ENCODE data around the gene NFASC. TPM values are rescaled to one million over a fixed set of nuclear protein-coding genes. Genes with fewer than 3 reads are reported as not detected.

NFASC gene
- total RNA-seq, 1 experiment from 2014 or later: 20.1 TPM

DNA sequence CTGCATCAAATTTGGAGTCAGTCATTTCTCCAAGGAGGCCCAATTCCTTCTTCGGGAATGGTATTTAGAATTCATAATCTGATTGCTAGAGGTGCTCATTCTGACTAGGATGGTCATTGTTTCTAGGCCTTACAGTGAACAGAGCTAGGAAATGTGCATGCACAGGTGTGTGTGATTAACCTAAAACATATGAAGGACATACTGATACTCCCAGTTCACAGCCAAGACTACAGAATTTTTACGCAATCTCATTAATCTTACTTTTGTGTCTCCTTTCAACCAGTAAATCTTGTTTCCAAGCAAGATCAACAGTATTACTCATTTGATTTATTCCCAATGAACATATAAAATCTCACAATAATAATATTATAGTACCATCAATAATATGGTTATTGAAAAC, 47.1 kb downstream of the NFASC start:
- Mint-ChIP-seq H3K36me3 (peaks cover 14% of the 10 kb centered on the region), H3K27me3 (ENCODE audit: low read depth) (peaks cover 2% of the 10 kb centered on the region; the same call in 1 of the 2 replicates), H3K4me3 (no peak overlapping the region), H3K9me3 (peaks cover 20% of the 10 kb centered on the region), H3K4me1 (peaks cover 37% of the 10 kb centered on the region), H3K27ac (no peak overlapping the region)
- POLR2A ChIA-PET: no interaction called here
- ATAC-seq: no peak
- TF ChIP-seq, protein P1, sequence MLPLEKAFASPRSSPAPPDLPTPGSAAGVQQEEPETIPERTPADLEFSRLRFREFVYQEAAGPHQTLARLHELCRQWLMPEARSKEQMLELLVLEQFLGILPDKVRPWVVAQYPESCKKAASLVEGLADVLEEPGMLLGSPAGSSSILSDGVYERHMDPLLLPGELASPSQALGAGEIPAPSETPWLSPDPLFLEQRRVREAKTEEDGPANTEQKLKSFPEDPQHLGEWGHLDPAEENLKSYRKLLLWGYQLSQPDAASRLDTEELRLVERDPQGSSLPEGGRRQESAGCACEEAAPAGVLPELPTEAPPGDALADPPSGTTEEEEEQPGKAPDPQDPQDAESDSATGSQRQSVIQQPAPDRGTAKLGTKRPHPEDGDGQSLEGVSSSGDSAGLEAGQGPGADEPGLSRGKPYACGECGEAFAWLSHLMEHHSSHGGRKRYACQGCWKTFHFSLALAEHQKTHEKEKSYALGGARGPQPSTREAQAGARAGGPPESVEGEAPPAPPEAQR (CRISPR knock-in tag; IDR thresholded peaks at IDR 0.05): no peak
- TF ChIP-seq, protein P2, sequence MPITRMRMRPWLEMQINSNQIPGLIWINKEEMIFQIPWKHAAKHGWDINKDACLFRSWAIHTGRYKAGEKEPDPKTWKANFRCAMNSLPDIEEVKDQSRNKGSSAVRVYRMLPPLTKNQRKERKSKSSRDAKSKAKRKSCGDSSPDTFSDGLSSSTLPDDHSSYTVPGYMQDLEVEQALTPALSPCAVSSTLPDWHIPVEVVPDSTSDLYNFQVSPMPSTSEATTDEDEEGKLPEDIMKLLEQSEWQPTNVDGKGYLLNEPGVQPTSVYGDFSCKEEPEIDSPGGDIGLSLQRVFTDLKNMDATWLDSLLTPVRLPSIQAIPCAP (CRISPR knock-in tag; IDR thresholded peaks at IDR 0.05): no peak
- TF ChIP-seq JAZF1 (CRISPR knock-in tag; IDR thresholded peaks at IDR 0.05): no peak
- TF ChIP-seq, protein P3, sequence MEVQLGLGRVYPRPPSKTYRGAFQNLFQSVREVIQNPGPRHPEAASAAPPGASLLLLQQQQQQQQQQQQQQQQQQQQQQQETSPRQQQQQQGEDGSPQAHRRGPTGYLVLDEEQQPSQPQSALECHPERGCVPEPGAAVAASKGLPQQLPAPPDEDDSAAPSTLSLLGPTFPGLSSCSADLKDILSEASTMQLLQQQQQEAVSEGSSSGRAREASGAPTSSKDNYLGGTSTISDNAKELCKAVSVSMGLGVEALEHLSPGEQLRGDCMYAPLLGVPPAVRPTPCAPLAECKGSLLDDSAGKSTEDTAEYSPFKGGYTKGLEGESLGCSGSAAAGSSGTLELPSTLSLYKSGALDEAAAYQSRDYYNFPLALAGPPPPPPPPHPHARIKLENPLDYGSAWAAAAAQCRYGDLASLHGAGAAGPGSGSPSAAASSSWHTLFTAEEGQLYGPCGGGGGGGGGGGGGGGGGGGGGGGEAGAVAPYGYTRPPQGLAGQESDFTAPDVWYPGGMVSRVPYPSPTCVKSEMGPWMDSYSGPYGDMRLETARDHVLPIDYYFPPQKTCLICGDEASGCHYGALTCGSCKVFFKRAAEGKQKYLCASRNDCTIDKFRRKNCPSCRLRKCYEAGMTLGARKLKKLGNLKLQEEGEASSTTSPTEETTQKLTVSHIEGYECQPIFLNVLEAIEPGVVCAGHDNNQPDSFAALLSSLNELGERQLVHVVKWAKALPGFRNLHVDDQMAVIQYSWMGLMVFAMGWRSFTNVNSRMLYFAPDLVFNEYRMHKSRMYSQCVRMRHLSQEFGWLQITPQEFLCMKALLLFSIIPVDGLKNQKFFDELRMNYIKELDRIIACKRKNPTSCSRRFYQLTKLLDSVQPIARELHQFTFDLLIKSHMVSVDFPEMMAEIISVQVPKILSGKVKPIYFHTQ (CRISPR knock-in tag; IDR thresholded peaks at IDR 0.05): no peak
- TF ChIP-seq SP1 (CRISPR knock-in tag; conservative IDR thresholded peaks at IDR 0.05): no peak
- no peak for TF ChIP-seq TCF7 (CRISPR knock-in tag; IDR thresholded peaks at IDR 0.05; ENCODE audit: low read depth)
- TF ChIP-seq, protein P4, sequence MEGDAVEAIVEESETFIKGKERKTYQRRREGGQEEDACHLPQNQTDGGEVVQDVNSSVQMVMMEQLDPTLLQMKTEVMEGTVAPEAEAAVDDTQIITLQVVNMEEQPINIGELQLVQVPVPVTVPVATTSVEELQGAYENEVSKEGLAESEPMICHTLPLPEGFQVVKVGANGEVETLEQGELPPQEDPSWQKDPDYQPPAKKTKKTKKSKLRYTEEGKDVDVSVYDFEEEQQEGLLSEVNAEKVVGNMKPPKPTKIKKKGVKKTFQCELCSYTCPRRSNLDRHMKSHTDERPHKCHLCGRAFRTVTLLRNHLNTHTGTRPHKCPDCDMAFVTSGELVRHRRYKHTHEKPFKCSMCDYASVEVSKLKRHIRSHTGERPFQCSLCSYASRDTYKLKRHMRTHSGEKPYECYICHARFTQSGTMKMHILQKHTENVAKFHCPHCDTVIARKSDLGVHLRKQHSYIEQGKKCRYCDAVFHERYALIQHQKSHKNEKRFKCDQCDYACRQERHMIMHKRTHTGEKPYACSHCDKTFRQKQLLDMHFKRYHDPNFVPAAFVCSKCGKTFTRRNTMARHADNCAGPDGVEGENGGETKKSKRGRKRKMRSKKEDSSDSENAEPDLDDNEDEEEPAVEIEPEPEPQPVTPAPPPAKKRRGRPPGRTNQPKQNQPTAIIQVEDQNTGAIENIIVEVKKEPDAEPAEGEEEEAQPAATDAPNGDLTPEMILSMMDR (IDR thresholded peaks at IDR 0.05): no peak
- TF ChIP-seq NFATC4 (CRISPR knock-in tag; IDR thresholded peaks at IDR 0.05): no peak
- no peak for TF ChIP-seq TP53 (CRISPR knock-in tag; IDR thresholded peaks at IDR 0.05)
- TF ChIP-seq, protein P5, sequence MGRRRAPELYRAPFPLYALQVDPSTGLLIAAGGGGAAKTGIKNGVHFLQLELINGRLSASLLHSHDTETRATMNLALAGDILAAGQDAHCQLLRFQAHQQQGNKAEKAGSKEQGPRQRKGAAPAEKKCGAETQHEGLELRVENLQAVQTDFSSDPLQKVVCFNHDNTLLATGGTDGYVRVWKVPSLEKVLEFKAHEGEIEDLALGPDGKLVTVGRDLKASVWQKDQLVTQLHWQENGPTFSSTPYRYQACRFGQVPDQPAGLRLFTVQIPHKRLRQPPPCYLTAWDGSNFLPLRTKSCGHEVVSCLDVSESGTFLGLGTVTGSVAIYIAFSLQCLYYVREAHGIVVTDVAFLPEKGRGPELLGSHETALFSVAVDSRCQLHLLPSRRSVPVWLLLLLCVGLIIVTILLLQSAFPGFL (CRISPR knock-in tag; IDR thresholded peaks at IDR 0.05; ENCODE audit: borderline replicate concordance): no peak
- TF ChIP-seq, protein P6, sequence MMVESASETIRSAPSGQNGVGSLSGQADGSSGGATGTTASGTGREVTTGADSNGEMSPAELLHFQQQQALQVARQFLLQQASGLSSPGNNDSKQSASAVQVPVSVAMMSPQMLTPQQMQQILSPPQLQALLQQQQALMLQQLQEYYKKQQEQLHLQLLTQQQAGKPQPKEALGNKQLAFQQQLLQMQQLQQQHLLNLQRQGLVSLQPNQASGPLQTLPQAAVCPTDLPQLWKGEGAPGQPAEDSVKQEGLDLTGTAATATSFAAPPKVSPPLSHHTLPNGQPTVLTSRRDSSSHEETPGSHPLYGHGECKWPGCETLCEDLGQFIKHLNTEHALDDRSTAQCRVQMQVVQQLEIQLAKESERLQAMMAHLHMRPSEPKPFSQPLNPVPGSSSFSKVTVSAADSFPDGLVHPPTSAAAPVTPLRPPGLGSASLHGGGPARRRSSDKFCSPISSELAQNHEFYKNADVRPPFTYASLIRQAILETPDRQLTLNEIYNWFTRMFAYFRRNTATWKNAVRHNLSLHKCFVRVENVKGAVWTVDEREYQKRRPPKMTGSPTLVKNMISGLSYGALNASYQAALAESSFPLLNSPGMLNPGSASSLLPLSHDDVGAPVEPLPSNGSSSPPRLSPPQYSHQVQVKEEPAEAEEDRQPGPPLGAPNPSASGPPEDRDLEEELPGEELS (CRISPR knock-in tag; IDR thresholded peaks at IDR 0.05): no peak
- TF ChIP-seq, protein P7, sequence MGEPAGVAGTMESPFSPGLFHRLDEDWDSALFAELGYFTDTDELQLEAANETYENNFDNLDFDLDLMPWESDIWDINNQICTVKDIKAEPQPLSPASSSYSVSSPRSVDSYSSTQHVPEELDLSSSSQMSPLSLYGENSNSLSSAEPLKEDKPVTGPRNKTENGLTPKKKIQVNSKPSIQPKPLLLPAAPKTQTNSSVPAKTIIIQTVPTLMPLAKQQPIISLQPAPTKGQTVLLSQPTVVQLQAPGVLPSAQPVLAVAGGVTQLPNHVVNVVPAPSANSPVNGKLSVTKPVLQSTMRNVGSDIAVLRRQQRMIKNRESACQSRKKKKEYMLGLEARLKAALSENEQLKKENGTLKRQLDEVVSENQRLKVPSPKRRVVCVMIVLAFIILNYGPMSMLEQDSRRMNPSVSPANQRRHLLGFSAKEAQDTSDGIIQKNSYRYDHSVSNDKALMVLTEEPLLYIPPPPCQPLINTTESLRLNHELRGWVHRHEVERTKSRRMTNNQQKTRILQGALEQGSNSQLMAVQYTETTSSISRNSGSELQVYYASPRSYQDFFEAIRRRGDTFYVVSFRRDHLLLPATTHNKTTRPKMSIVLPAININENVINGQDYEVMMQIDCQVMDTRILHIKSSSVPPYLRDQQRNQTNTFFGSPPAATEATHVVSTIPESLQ (CRISPR knock-in tag; IDR thresholded peaks at IDR 0.05): no peak
- CTCF ChIA-PET: no interaction called here
- DNase-seq (ENCODE audit: low spot score): no peak

DNA sequence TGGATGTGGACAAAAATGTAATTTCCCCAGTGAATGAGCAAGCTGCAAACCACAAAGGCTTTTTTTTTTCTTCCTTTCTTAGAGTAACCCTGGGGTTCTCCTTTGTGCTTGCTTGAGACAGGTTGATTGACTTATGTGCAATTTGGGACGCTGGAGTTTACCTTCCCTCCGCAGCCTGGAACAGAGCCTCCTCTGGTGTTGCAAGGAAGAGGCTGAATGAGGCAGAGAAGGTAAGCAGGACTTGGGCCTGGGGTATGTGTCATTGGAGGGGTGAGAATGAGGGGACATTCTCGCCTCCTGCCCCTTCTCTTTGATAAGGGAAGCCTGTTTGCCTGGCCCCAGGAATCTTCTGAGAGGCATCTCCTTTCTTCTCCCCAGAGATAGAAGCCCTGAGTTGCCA, 49.8 kb downstream of the NFASC start:
- POLR2A ChIA-PET: no interaction called here
- Mint-ChIP-seq H3K9me3 (peaks cover 9% of the 10 kb centered on the region), H3K27me3 (ENCODE audit: low read depth) (peaks cover 2% of the 10 kb centered on the region; the same call in 1 of the 2 replicates), H3K27ac (peak overlapping the region; percentile 58; the same call in 1 of the 2 replicates), H3K4me1 (peaks cover 64% of the 10 kb centered on the region), H3K4me3 (no peak overlapping the region), H3K36me3 (peaks cover 9% of the 10 kb centered on the region)
- DNase-seq (ENCODE audit: low spot score) (no peak), ATAC-seq (peak; percentile 21)
- CTCF ChIA-PET: interaction anchor here (0.9 to 1.5 kb wide), 2 partner anchors 19 to 21 kb away, joined by 3 to 4 read pairs; no protein-coding TSS in a partner anchor
- TF ChIP-seq, protein P8, sequence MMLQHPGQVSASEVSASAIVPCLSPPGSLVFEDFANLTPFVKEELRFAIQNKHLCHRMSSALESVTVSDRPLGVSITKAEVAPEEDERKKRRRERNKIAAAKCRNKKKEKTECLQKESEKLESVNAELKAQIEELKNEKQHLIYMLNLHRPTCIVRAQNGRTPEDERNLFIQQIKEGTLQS (CRISPR knock-in tag; conservative IDR thresholded peaks at IDR 0.05): no peak
- no peak for TF ChIP-seq ESRRA (CRISPR knock-in tag; IDR thresholded peaks at IDR 0.05; ENCODE audit: borderline replicate concordance)
- TF ChIP-seq, protein P9, sequence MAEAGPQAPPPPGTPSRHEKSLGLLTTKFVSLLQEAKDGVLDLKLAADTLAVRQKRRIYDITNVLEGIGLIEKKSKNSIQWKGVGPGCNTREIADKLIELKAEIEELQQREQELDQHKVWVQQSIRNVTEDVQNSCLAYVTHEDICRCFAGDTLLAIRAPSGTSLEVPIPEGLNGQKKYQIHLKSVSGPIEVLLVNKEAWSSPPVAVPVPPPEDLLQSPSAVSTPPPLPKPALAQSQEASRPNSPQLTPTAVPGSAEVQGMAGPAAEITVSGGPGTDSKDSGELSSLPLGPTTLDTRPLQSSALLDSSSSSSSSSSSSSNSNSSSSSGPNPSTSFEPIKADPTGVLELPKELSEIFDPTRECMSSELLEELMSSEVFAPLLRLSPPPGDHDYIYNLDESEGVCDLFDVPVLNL (CRISPR knock-in tag; IDR thresholded peaks at IDR 0.05; ENCODE audit: borderline replicate concordance, low read depth): no peak
- TF ChIP-seq SMAD4 (CRISPR knock-in tag; IDR thresholded peaks at IDR 0.05): no peak
- TF ChIP-seq ZNF423 (CRISPR knock-in tag; IDR thresholded peaks at IDR 0.05): no peak
- no peak for TF ChIP-seq PRRX2 (CRISPR knock-in tag; IDR thresholded peaks at IDR 0.05)

Measured in WTC11 (cell line).